Measurements from ENCODE around the gene TCF7. TPM values are rescaled to one million over a fixed set of nuclear protein-coding genes. Genes with fewer than 3 reads are reported as not detected.

TCF7 gene
- total RNA-seq, 1 experiment from 2014 or later = 13.0 TPM

DNA sequence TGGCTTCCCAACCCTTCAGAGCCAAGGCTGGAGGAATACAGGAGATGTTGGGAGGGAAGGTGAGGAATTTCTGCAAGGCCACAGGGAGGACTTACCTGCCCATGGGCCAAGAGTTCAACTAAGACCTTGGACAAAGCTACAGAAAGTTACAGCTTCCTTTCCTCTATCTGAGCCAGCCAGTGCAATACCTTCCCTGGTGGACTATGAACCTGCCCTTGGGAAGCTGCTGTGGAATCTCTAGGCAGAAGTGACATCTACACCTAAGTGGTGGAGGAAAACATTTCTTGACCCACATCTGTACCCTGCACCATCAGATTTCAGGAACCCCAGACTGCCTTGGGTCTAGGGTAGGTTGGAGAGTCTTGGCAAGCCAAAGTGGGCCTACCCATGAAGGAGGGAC, 69.0 kb downstream of the TCF7 start:
- Histone ChIP-seq H3K4me2 (no peak overlapping the region), H3K27ac (no peak overlapping the region), H3K4me3 (no peak overlapping the region), H3K9me3 (ENCODE audit: insufficient read depth, low read depth) (no peaks in the 10 kb centered on the region), H3F3A (ENCODE audit: insufficient read depth, low read depth) (no peaks in the 10 kb centered on the region), H3K36me3 (ENCODE audit: low read depth) (no peaks in the 10 kb centered on the region), H3K79me2 (ENCODE audit: low read depth) (no peaks in the 10 kb centered on the region), H4K20me1 (ENCODE audit: insufficient read depth) (no peaks in the 10 kb centered on the region), H3K27me3 (ENCODE audit: insufficient read depth, low read depth) (no peaks in the 10 kb centered on the region), H2AFZ (no peak overlapping the region), H3K9me2 (ENCODE audit: insufficient read depth) (no peaks in the 10 kb centered on the region), H3K4me1 (replicated peaks; ENCODE audit: insufficient read depth) (no peaks in the 10 kb centered on the region)
- no TSS peak for BruUV-seq (replicated peaks)
- no peak for TF ChIP-seq EZH2 (IDR thresholded peaks at IDR 0.05; ENCODE audit: low read depth)
- TF ChIP-seq, protein P1, sequence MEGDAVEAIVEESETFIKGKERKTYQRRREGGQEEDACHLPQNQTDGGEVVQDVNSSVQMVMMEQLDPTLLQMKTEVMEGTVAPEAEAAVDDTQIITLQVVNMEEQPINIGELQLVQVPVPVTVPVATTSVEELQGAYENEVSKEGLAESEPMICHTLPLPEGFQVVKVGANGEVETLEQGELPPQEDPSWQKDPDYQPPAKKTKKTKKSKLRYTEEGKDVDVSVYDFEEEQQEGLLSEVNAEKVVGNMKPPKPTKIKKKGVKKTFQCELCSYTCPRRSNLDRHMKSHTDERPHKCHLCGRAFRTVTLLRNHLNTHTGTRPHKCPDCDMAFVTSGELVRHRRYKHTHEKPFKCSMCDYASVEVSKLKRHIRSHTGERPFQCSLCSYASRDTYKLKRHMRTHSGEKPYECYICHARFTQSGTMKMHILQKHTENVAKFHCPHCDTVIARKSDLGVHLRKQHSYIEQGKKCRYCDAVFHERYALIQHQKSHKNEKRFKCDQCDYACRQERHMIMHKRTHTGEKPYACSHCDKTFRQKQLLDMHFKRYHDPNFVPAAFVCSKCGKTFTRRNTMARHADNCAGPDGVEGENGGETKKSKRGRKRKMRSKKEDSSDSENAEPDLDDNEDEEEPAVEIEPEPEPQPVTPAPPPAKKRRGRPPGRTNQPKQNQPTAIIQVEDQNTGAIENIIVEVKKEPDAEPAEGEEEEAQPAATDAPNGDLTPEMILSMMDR (conservative IDR thresholded peaks at IDR 0.05) = no peak
- intact Hi-C loops (cut with micrococcal nuclease; ENCODE audit: unreplicated experiment) = no loop called here
- ChIA-PET POLR2A (ENCODE audit: unreplicated experiment) (no interaction called here), CTCF (interaction anchor here (0.6 to 1.4 kb wide), 5 partner anchors 11 to 106 kb away, joined by 3 to 12 read pairs (median 3); no protein-coding TSS in a partner anchor)
- no peak for DNase-seq

DNA sequence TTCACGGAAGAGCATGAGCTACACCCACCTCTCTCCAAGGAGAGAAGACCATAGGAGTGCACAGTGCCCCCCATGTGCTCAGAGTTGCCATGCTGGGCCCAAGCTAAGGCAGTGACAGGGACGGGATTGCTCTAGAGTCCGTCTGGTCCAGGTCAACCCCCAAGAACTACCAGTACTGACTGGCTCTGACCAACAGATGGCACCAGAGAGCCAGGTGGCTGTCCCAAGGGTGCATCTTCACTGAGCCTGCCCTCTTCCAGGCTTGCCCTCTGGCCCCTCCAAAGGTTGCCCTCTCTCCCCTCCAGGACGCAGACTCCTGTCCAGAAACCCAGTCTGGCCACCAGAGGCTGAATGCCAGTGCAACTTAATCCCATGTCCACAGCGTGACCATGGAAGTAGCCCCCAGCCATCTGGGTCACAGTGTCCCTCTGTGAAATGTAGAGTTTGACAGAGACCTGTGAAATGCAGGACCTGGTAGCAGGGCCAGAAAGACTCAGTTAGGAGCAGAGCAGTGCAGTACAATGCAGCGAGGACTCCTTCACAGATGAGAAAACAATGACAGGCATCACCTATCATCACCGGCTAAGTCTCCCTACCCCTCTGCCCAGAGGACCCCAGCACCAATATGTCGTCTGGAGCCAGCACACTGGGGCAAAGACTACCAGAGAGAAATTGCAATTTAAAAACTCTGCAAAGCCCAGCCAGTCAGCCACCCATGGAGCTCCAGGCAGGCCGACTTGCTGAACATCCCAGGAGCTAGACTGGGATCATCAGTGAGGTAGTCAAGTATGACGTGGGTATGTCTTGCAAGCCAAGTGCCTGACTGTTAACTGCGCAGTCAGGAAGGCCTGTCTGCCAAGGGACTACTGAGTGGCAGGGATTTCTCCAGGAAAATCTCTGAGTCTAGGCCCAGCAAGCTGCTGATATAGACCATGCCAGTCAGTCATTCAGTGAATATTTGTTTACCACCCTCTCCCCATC, 70.0 kb downstream of the TCF7 start:
- intact Hi-C loops (cut with micrococcal nuclease; ENCODE audit: unreplicated experiment) = loop anchor here (1.0 kb wide), 1 partner anchor 105 kb away; no protein-coding TSS in a partner anchor
- DNase-seq = peak; percentile 39 to 65

DNA sequence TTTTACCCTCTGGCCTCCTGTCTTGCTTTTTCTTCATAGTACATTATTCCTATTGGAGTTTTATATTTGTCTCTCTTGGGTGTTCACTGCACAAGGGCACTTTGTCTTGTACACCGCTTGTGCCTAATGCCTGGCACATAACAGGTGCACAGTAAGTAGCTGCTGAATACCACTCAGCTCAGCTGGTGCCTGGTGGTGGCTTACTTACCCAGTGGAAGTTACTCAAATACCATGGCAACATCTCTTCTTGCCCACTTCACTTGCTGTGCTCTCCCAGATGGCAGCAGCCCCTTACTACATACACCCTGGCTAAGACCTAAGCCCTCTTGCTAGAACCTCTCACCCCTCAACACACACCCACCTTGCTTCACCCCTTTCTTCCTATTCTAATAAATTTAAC, 73.6 kb downstream of the TCF7 start:
- no peak for TF ChIP-seq EZH2 (IDR thresholded peaks at IDR 0.05; ENCODE audit: low read depth)
- TF ChIP-seq, protein P1 (conservative IDR thresholded peaks at IDR 0.05) = no peak
- no peaks in the 10 kb centered on the region for H4K20me1 ChIP-seq (ENCODE audit: insufficient read depth)
- ChIA-PET CTCF (no interaction called here), POLR2A (ENCODE audit: unreplicated experiment) (interaction anchor here (0.6 kb wide), 1 partner anchor 92 kb away, joined by 28 read pairs; no protein-coding TSS in a partner anchor)
- H3K4me3 ChIP-seq = no peak overlapping the region
- DNase-seq = no peak
- H3F3A ChIP-seq (ENCODE audit: insufficient read depth, low read depth) = peaks cover 17% of the 10 kb centered on the region; the same call in 1 of the 2 replicates
- no peaks in the 10 kb centered on the region for H3K9me3 ChIP-seq (ENCODE audit: insufficient read depth, low read depth)
- no TSS peak for BruUV-seq (replicated peaks)
- H3K4me2 ChIP-seq = no peak overlapping the region
- H3K36me3 ChIP-seq (ENCODE audit: low read depth) = no peaks in the 10 kb centered on the region
- no peaks in the 10 kb centered on the region; the same call in 1 of the 2 replicates for H3K9me2 ChIP-seq (ENCODE audit: insufficient read depth)
- H3K27ac ChIP-seq = no peak overlapping the region
- H2AFZ ChIP-seq = no peak overlapping the region
- no peaks in the 10 kb centered on the region for H3K79me2 ChIP-seq (ENCODE audit: low read depth)
- no peaks in the 10 kb centered on the region for H3K4me1 ChIP-seq (replicated peaks; ENCODE audit: insufficient read depth)
- intact Hi-C loops (cut with micrococcal nuclease; ENCODE audit: unreplicated experiment) = no loop called here
- no peaks in the 10 kb centered on the region for H3K27me3 ChIP-seq (ENCODE audit: insufficient read depth, low read depth)

More for the DNA sequence above, 70.0 kb downstream of the TCF7 start:
- Histone ChIP-seq H3K36me3 (ENCODE audit: low read depth) (no peaks in the 10 kb centered on the region), H3K79me2 (ENCODE audit: low read depth) (no peaks in the 10 kb centered on the region), H4K20me1 (ENCODE audit: insufficient read depth) (no peaks in the 10 kb centered on the region), H2AFZ (no peak overlapping the region), H3F3A (ENCODE audit: insufficient read depth, low read depth) (no peaks in the 10 kb centered on the region), H3K4me1 (replicated peaks; ENCODE audit: insufficient read depth) (no peaks in the 10 kb centered on the region), H3K27ac (no peak overlapping the region), H3K4me3 (no peak overlapping the region), H3K9me3 (ENCODE audit: insufficient read depth, low read depth) (no peaks in the 10 kb centered on the region), H3K4me2 (no peak overlapping the region), H3K27me3 (ENCODE audit: insufficient read depth, low read depth) (no peaks in the 10 kb centered on the region), H3K9me2 (ENCODE audit: insufficient read depth) (no peaks in the 10 kb centered on the region)
- TF ChIP-seq, protein P1 (conservative IDR thresholded peaks at IDR 0.05) = peak; percentile 90
- no peak for TF ChIP-seq EZH2 (IDR thresholded peaks at IDR 0.05; ENCODE audit: low read depth)
- BruUV-seq (replicated peaks) = no TSS peak
- POLR2A ChIA-PET (ENCODE audit: unreplicated experiment) = interaction anchor here (0.6 kb wide), 1 partner anchor 204 kb away, joined by 9 read pairs; no protein-coding TSS in a partner anchor
- CTCF ChIA-PET = interaction anchor here (1.1 to 1.4 kb wide), 2 partner anchors 37 to 105 kb away, joined by 3 to 12 read pairs; no protein-coding TSS in a partner anchor

All from PC-9 (cell line).